Measurements from ENCODE around the gene CCNYL1. TPM values are rescaled to one million over a fixed set of nuclear protein-coding genes. Genes with fewer than 3 reads are reported as not detected.

The CCNYL1 gene
- total RNA-seq, 1 experiment from 2014 or later: 9.9 TPM

GRCh38 chr2:207764096-207764630 is 52.7 kb downstream of the CCNYL1 start:
- DNase-seq (ENCODE audit: low read depth): no peak

GRCh38 chr2:207765547-207765946 is 54.1 kb downstream of the CCNYL1 start:
- no peak for DNase-seq (ENCODE audit: low read depth)

GRCh38 chr2:207766041-207766551 is 54.7 kb downstream of the CCNYL1 start:
- DNase-seq (ENCODE audit: low read depth): no peak

GRCh38 chr2:207766697-207767460 is 55.4 kb downstream of the CCNYL1 start:
- DNase-seq (ENCODE audit: low read depth): no peak

- no peak for DNase-seq (ENCODE audit: low read depth)
These were observed 56.2 kb downstream of the CCNYL1 start for GRCh38 chr2:207767461-207768167.

- DNase-seq (ENCODE audit: low read depth): no peak
These were observed 56.9 kb downstream of the CCNYL1 start for GRCh38 chr2:207768168-207768865.

- peak; percentile 44 for DNase-seq (ENCODE audit: low read depth)
These were observed 57.6 kb downstream of the CCNYL1 start for GRCh38 chr2:207768866-207769596.

GRCh38 chr2:207770602-207771404 is 59.4 kb downstream of the CCNYL1 start:
- DNase-seq (ENCODE audit: low read depth): no peak

GRCh38 chr2:207771421-207771820 is 60.0 kb downstream of the CCNYL1 start:
- DNase-seq (ENCODE audit: low read depth): no peak

GRCh38 chr2:207772081-207772843 is 60.8 kb downstream of the CCNYL1 start:
- DNase-seq (ENCODE audit: low read depth): no peak

GRCh38 chr2:207772844-207773205 is 61.4 kb downstream of the CCNYL1 start:
- no peak for DNase-seq (ENCODE audit: low read depth)

- no peak for DNase-seq (ENCODE audit: low read depth)
These were observed 64.0 kb downstream of the CCNYL1 start for GRCh38 chr2:207775473-207775872.

- no peak for DNase-seq (ENCODE audit: low read depth)
These were observed 65.7 kb downstream of the CCNYL1 start for GRCh38 chr2:207777124-207777523.

GRCh38 chr2:207778298-207778882 is 67.0 kb downstream of the CCNYL1 start:
- no peak for DNase-seq (ENCODE audit: low read depth)

- DNase-seq (ENCODE audit: low read depth): no peak
These were observed 68.1 kb downstream of the CCNYL1 start for GRCh38 chr2:207779523-207779922.

- no peak for DNase-seq (ENCODE audit: low read depth)
These were observed 71.0 kb downstream of the CCNYL1 start for GRCh38 chr2:207782238-207783030.

GRCh38 chr2:207783514-207783913 is 72.1 kb downstream of the CCNYL1 start:
- DNase-seq (ENCODE audit: low read depth): no peak

GRCh38 chr2:207784898-207785297 is 73.5 kb downstream of the CCNYL1 start:
- no peak for DNase-seq (ENCODE audit: low read depth)

All from HT1080 (cell line).